K562 (cell line): ENCODE data around the gene FAM204A.

Source experiments
- CBX5 ChIP-seq: IDR thresholded peaks from 2 replicates; pipeline ENCODE4 v1.6.1; 2014; ENCODE audit warnings: low read depth, borderline replicate concordance
- CTBP1 ChIP-seq: fragments of 450-650 bp; IDR thresholded peaks from 2 replicates; pipeline ENCODE4 v1.6.1; 2016; ENCODE audit warnings: borderline replicate concordance
- DPF2 ChIP-seq: fragments of 450-650 bp; IDR thresholded peaks from 2 replicates; pipeline ENCODE4 v1.6.1; 2016
- IRF2 ChIP-seq: sonication (generic); formaldehyde crosslinking; IDR thresholded peaks from 2 replicates; pipeline ENCODE4 v1.8.1; 2022; ENCODE audit warnings: mild to moderate bottlenecking, missing genetic modification reagents
- NFYB ChIP-seq: IDR thresholded peaks from 2 replicates; pipeline ENCODE4 v1.6.1; 2011; ENCODE audit warnings: mild to moderate bottlenecking, moderate library complexity; ENCODE audit not compliant: insufficient read length; ENCODE audit errors: extremely low read depth
- POLR2AphosphoS5 ChIP-seq: IDR thresholded peaks from 2 replicates; pipeline ENCODE4 v1.6.1; 2011; ENCODE audit warnings: mild to moderate bottlenecking, low read depth, low read length, moderate library complexity; ENCODE audit not compliant: control insufficient read depth, insufficient read depth
- PURB ChIP-seq: sonication (generic); formaldehyde crosslinking; IDR thresholded peaks from 2 replicates; pipeline ENCODE4 v1.9.0; 2021; ENCODE audit warnings: low read depth, mild to moderate bottlenecking, missing genetic modification reagents
- ZKSCAN1 ChIP-seq: fragments of 150-350 bp; IDR thresholded peaks from 2 replicates; pipeline ENCODE4 v1.6.1; 2016; ENCODE audit warnings: low read depth, low read length
- TF ChIP-seq, protein P1 (sequence below), 3 experiments: IDR thresholded peaks in 2 of 3; conservative IDR thresholded peaks in 1 of 3; 2 replicates each; pipeline ENCODE4 v1.5.1; 2011 to 2012; ENCODE audit warnings: low read length in 3 of 3, mild to moderate bottlenecking in 3 of 3, control low read depth in 2 of 3, improper control_type of control experiment in 1 of 3, inconsistent platforms in 1 of 3, low read depth in 1 of 3, mixed read lengths in 1 of 3, moderate library complexity in 1 of 3; ENCODE audit not compliant: insufficient read depth in 2 of 3
- TF ChIP-seq, protein P2 (sequence below), 2 experiments: fragments of 450-650 bp in 1 of 2; sonication (generic) in 1 of 2; formaldehyde crosslinking; conservative IDR thresholded peaks; 2 replicates each; pipeline versions ENCODE4 v1.4.0 to v1.8.1; 2020 to 2022; ENCODE audit warnings: mild to moderate bottlenecking in 1 of 2, missing genetic modification reagents in 1 of 2
- TF ChIP-seq, protein P3 (sequence below): sonication (generic); formaldehyde crosslinking; IDR thresholded peaks from 2 replicates; pipeline ENCODE4 v1.8.0; 2022; ENCODE audit warnings: missing genetic modification reagents, mild to moderate bottlenecking, borderline replicate concordance

DNA sequence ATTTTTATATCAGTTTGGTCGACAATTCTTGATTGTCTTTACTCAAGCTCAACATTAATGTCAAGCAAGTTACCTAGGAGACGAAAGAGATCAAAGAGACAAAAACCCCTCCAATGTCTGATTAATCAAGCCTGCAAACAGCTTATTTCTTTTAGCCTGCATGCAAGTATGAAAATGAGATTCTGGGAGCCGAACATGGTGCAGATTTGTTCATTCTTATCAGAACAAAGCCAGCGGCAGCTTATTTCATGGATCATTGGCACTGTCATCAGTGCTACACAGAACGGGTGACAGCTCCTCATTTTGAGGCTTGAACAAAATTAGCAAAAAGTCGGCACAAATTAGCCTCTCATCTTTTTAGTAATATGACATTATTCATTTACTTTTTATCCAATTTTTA lies 26.5 kb downstream of the FAM204A start:
- TF ChIP-seq CTBP1 (no peak), DPF2 (no peak), POLR2AphosphoS5 (no peak), IRF2 (CRISPR knock-in tag) (no peak), CBX5 (no peak), NFYB (no peak), PURB (CRISPR knock-in tag) (no peak), ZKSCAN1 (no peak)
- TF ChIP-seq, protein P1, sequence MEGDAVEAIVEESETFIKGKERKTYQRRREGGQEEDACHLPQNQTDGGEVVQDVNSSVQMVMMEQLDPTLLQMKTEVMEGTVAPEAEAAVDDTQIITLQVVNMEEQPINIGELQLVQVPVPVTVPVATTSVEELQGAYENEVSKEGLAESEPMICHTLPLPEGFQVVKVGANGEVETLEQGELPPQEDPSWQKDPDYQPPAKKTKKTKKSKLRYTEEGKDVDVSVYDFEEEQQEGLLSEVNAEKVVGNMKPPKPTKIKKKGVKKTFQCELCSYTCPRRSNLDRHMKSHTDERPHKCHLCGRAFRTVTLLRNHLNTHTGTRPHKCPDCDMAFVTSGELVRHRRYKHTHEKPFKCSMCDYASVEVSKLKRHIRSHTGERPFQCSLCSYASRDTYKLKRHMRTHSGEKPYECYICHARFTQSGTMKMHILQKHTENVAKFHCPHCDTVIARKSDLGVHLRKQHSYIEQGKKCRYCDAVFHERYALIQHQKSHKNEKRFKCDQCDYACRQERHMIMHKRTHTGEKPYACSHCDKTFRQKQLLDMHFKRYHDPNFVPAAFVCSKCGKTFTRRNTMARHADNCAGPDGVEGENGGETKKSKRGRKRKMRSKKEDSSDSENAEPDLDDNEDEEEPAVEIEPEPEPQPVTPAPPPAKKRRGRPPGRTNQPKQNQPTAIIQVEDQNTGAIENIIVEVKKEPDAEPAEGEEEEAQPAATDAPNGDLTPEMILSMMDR (IDR thresholded peaks at IDR 0.05 in 2 of 3, conservative IDR thresholded peaks at IDR 0.05 in 1 of 3; ENCODE audit: insufficient read depth in 2 of 3, low read depth in 1 of 3, low read length in 3 of 3) = no peak
- TF ChIP-seq, protein P2, sequence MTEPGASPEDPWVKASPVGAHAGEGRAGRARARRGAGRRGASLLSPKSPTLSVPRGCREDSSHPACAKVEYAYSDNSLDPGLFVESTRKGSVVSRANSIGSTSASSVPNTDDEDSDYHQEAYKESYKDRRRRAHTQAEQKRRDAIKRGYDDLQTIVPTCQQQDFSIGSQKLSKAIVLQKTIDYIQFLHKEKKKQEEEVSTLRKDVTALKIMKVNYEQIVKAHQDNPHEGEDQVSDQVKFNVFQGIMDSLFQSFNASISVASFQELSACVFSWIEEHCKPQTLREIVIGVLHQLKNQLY (CRISPR knock-in tag; conservative IDR thresholded peaks at IDR 0.05) = no peak
- TF ChIP-seq, protein P3, sequence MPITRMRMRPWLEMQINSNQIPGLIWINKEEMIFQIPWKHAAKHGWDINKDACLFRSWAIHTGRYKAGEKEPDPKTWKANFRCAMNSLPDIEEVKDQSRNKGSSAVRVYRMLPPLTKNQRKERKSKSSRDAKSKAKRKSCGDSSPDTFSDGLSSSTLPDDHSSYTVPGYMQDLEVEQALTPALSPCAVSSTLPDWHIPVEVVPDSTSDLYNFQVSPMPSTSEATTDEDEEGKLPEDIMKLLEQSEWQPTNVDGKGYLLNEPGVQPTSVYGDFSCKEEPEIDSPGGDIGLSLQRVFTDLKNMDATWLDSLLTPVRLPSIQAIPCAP (CRISPR knock-in tag) = no peak
